ENCODE measurements around the gene GSG1.

DNA sequence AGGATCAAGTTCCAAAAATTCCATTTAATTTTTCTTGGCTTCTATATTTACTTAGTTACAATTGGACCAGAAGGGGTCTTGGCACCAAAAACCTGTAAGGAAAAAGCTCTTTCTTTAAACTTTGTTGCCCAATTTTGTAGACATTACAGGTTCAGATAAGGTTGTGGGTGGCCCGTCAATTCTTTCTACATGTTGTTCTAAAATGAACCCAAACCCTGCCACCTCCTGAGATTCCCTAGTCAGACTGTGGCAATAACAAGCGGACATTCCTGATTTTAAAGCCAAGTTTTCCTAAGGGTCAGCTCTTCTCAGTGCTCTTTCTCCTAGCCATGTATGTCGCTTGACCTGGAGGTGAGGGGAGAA lies 45.0 kb upstream of the GSG1 start:
- TF ChIP-seq, protein P1, sequence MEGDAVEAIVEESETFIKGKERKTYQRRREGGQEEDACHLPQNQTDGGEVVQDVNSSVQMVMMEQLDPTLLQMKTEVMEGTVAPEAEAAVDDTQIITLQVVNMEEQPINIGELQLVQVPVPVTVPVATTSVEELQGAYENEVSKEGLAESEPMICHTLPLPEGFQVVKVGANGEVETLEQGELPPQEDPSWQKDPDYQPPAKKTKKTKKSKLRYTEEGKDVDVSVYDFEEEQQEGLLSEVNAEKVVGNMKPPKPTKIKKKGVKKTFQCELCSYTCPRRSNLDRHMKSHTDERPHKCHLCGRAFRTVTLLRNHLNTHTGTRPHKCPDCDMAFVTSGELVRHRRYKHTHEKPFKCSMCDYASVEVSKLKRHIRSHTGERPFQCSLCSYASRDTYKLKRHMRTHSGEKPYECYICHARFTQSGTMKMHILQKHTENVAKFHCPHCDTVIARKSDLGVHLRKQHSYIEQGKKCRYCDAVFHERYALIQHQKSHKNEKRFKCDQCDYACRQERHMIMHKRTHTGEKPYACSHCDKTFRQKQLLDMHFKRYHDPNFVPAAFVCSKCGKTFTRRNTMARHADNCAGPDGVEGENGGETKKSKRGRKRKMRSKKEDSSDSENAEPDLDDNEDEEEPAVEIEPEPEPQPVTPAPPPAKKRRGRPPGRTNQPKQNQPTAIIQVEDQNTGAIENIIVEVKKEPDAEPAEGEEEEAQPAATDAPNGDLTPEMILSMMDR (IDR thresholded peaks at IDR 0.05; ENCODE audit: low read depth, low read length) = no peak
- TF ChIP-seq MYC (IDR thresholded peaks at IDR 0.05; ENCODE audit: low read depth, low read length) = no peak
